RWPE2 (cell line): ENCODE data around the gene MRPS22.
"Not testable (repeated sequence)": the region's sequence is repeated elsewhere in the genome, so short reads cannot be mapped to it uniquely, and the experiment has no call there.

Experiments
- ATAC-seq: fragments of 200-7000 bp; cut with Tn5 transposase; 3 replicates; pipeline ENCODE4 v1.9.1; 2021; ENCODE audit warnings: low read depth
- DNase-seq: peaks from one replicate; pipeline ENCODE4 v3.0.0-alpha.2; 2020; ENCODE audit warnings: low spot score
- H3K27ac ChIP-seq: fragments of 450-650 bp; 2 replicates; pipeline ENCODE4 v1.5.1; 2017; ENCODE audit warnings: mild to moderate bottlenecking; ENCODE audit not compliant: poor library complexity, severe bottlenecking
- H3K27me3 ChIP-seq: fragments of 250-450 bp; sonication (Bioruptor Pico); 2 replicates; pipeline ENCODE4 v1.5.1; 2021; ENCODE audit warnings: mild to moderate bottlenecking, moderate library complexity; ENCODE audit not compliant: insufficient read depth, poor library complexity, severe bottlenecking
- H3K36me3 ChIP-seq: fragments of 250-450 bp; sonication (Bioruptor Pico); 2 replicates; pipeline ENCODE4 v1.5.1; 2020; ENCODE audit warnings: low read depth, mild to moderate bottlenecking, moderate library complexity
- H3K4me1 ChIP-seq: fragments of 250-450 bp; sonication (Bioruptor Pico); 2 replicates; pipeline ENCODE4 v1.5.1; 2021; ENCODE audit warnings: mild to moderate bottlenecking, moderate library complexity; ENCODE audit not compliant: insufficient read depth, poor library complexity, severe bottlenecking
- H3K4me3 ChIP-seq: fragments of 250-450 bp; sonication (Bioruptor Pico); 2 replicates; pipeline ENCODE4 v1.5.1; 2021; ENCODE audit warnings: mild to moderate bottlenecking, moderate library complexity; ENCODE audit not compliant: severe bottlenecking
- H3K9me3 ChIP-seq: fragments of 250-450 bp; sonication (Bioruptor Pico); 2 replicates; pipeline ENCODE4 v1.5.1; 2021; ENCODE audit warnings: mild to moderate bottlenecking, moderate library complexity; ENCODE audit not compliant: severe bottlenecking
- CTCF ChIP-seq: fragments of 450-650 bp; IDR thresholded peaks from one replicate; pipeline ENCODE4 v1.5.1; 2017; ENCODE audit warnings: mild to moderate bottlenecking, moderate library complexity; ENCODE audit not compliant: poor library complexity, severe bottlenecking

Gene MRPS22

GRCh38 chr3:139389552-139390368, 45.9 kb downstream of the MRPS22 start, which contains the start of gene COPB2:
TSS of gene COPB2 (minus strand) at chr3:139389647. CDS start at chr3:139389550, 97 bp downstream.
- Histone ChIP-seq H3K9me3 (no peaks in the 10 kb centered on the region), H3K27ac (peak within 1 kb of the TSS; percentile 70), H3K4me1 (peaks cover 12% of the 10 kb centered on the region), H3K27me3 (no peaks in the 10 kb centered on the region), H3K4me3 (peak within 1 kb of the TSS; percentile 72), H3K36me3 (peaks cover 10% of the 10 kb centered on the region)
- DNase-seq (peak; percentile 98), ATAC-seq (peak; percentile 93)
- no peak for TF ChIP-seq CTCF

GRCh38 chr3:139394116-139394515, 50.3 kb downstream of the MRPS22 start:
- H3K4me3 ChIP-seq = no peak overlapping the region
- no peak for TF ChIP-seq CTCF
- ATAC-seq = no peak
- no peak overlapping the region for H3K27ac ChIP-seq
- H3K36me3 ChIP-seq = no peaks in the 10 kb centered on the region
- H3K4me1 ChIP-seq = peaks cover 7% of the 10 kb centered on the region
- H3K9me3 ChIP-seq = no peaks in the 10 kb centered on the region
- H3K27me3 ChIP-seq = no peaks in the 10 kb centered on the region
- no peak for DNase-seq

- no peak for TF ChIP-seq CTCF
- H3K4me3 ChIP-seq = no peak overlapping the region
Measured at GRCh38 chr3:139396707-139397106, 52.9 kb downstream of the MRPS22 start.

DNA sequence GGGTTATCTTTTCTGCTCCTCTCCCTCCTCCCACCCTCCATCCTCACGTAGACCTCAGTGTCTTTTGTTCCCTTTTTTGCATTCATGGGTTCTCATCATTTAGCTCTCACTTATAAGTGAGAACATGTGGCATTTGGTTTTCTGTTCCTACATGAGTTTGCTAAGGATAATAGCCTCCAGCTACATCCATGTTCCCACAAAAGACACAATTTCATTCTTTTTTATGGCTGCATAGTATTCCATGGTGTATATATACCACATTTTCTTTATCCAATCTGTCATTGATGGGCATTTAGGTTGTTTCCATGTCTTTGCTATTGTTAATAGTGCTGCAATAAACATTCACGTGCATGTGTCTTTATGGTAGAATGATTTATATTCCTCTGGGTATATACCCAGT, 57.3 kb downstream of the MRPS22 start:
- not testable (repeated sequence) for H3K4me1 ChIP-seq, H3K9me3 ChIP-seq, H3K27me3 ChIP-seq, DNase-seq, H3K27ac ChIP-seq, H3K4me3 ChIP-seq, ATAC-seq, H3K36me3 ChIP-seq

More at GRCh38 chr3:139396707-139397106, 52.9 kb downstream of the MRPS22 start:
- Histone ChIP-seq H3K27ac (no peak overlapping the region), H3K9me3 (no peaks in the 10 kb centered on the region), H3K27me3 (no peaks in the 10 kb centered on the region), H3K36me3 (no peaks in the 10 kb centered on the region), H3K4me1 (no peaks in the 10 kb centered on the region)
- no peak for DNase-seq
- ATAC-seq = no peak
